Heart left ventricle (tissue), 16 donors: ENCODE measurements around the gene DSCAML1. TPM values are rescaled to one million over a fixed set of nuclear protein-coding genes. Genes with fewer than 3 reads are reported as not detected.

Source experiments
- ATAC-seq, 4 donors: fragments of 200-7000 bp; cut with Tn5 transposase; one replicate each; pipeline ENCODE4 v1.9.1; 2020 to 2022; ENCODE audit warnings: moderate library complexity in 4 of 4, mild to moderate bottlenecking in 3 of 4, moderate number of reproducible peaks in 1 of 4
- DNase-seq, 5 donors: peaks; one replicate each; pipeline ENCODE4 v3.0.0-alpha.2; 2020
- H3K27ac ChIP-seq, 12 donors: fragments of 200-600 bp; sonication (generic) in 4 of 12; one replicate each; pipeline versions ENCODE4 v1.5.0 to v1.8.0; 2016 to 2022; ENCODE audit warnings: mild to moderate bottlenecking in 2 of 12
- H3K27me3 ChIP-seq, 9 donors: fragments of 200-600 bp; sonication (generic) in 2 of 9; one replicate each; pipeline versions ENCODE4 v1.5.1 to v1.8.0; 2016 to 2022; ENCODE audit warnings: mild to moderate bottlenecking in 3 of 9
- H3K36me3 ChIP-seq, 9 donors: fragments of 200-600 bp; sonication (generic) in 2 of 9; one replicate each; pipeline versions ENCODE4 v1.5.0 to v1.8.0; 2018 to 2022; ENCODE audit warnings: mild to moderate bottlenecking in 2 of 9
- H3K4me1 ChIP-seq, 12 donors: fragments of 200-600 bp; sonication (generic) in 4 of 12; one replicate each; pipeline versions ENCODE4 v1.5.0 to v1.8.0; 2016 to 2022; ENCODE audit warnings: mild to moderate bottlenecking in 3 of 12
- H3K4me3 ChIP-seq, 12 donors: fragments of 200-600 bp; sonication (generic) in 4 of 12; one replicate each; pipeline versions ENCODE4 v1.5.0 to v1.8.0; 2017 to 2022; ENCODE audit warnings: mild to moderate bottlenecking in 9 of 12, moderate library complexity in 4 of 12
- H3K9me3 ChIP-seq, 12 donors: fragments of 200-600 bp; sonication (generic) in 4 of 12; one replicate each; pipeline versions ENCODE4 v1.5.0 to v1.8.0; 2016 to 2022; ENCODE audit warnings: mild to moderate bottlenecking in 1 of 12
- POLR2A ChIP-seq, 2 donors: fragments of 450-650 bp; IDR thresholded peaks; one replicate each; pipeline ENCODE4 v1.6.1; 2017; ENCODE audit warnings: antibody characterized with exemption in 2 of 2, mild to moderate bottlenecking in 2 of 2, moderate library complexity in 2 of 2
- WGBS, 4 donors: extraction: QIAGEN DNeasy Blood & Tissue Kit in 2 of 4; methylation state at CpG; one replicate each; pipeline versions ENCODE4 v1.1.5 to v1.1.7; 2013 to 2018; 5-methylcytosine and 5-hydroxymethylcytosine counted together
- intact Hi-C, 10 donors: fragments of 100-400 bp; cut with DNase I; formaldehyde crosslinking; loops; one replicate each; pipeline versions ENCODE4 v1.11.1 to v1.14.2; 2022
- polyA plus RNA-seq, 2 donors: library from polyadenylated mRNA; stranded (reverse); fragments of 200-250 nt; gene quantifications; one replicate each; pipeline ENCODE4 v1.2.3, GENCODE V29; 2013
- total RNA-seq, 9 donors: library from RNA; depleted of rRNA in 2 of 9; stranded (reverse); fragments of >200 nt in 2 of 9; fragmentation: NEBNext Ultra II Directional in 3 of 9; extraction: Animal tissue kit (Norgen Biotek cat#: 25700) in 3 of 9; gene quantifications; one replicate each; pipeline versions ENCODE4 v1.1.0 to v1.2.4, GENCODE V29; 2016 to 2023
- TF ChIP-seq, protein P1 (sequence below), 12 donors: fragments of 200-600 bp; sonication (generic) in 4 of 12; IDR thresholded peaks; one replicate each; pipeline versions ENCODE4 v1.5.0 to v1.8.0; 2018 to 2022; ENCODE audit warnings: antibody characterized with exemption in 12 of 12, mild to moderate bottlenecking in 5 of 12
- donor health status: ischemic (EF 13 %, LVEDD 7.1; RV severe dilation, severe dysfunction).
- donor health status: healthy with polysubstance abuse.
- donor health status: DM: no; HTN: yes; CAD: no.
- donor health status: DM: no; HTN: no; CAD: no.
- donor health status: ischemic (EF 25% LVEDD 6.9; RV normal size, moderate dysfunction).
- donor health status: ischemic (EF 25% LVEDD 5.7; RV mildly dilated, moderate dysfunction).
- donor health status: healthy.
- donor health status: DM: yes; HTN: yes; CAD: no.
- donor health status: ischemic (EF 35%, LVEDD 5.7; RV mildly dilated, moderate dysfunction).
- donor health status: nonischemic (EF 11% LVEDD 7.7; RV severe dilation, severe dysfunction).
- donor health status: DM: yes; HTN: yes; CAD: no.
- donor health status: PGD.
- donor health status: ischemic (EF 29% LVEDD 5.4; RV normal size, mild dysfunction).
- donor health status: nonischemic (EF 23%, LVEDD 6.1; RV moderate dilation, normal function).

The DSCAML1 gene
- total and polyA plus RNA-seq, 11 donors: 0.05 to 1.7 (median 0.76) TPM

DNA sequence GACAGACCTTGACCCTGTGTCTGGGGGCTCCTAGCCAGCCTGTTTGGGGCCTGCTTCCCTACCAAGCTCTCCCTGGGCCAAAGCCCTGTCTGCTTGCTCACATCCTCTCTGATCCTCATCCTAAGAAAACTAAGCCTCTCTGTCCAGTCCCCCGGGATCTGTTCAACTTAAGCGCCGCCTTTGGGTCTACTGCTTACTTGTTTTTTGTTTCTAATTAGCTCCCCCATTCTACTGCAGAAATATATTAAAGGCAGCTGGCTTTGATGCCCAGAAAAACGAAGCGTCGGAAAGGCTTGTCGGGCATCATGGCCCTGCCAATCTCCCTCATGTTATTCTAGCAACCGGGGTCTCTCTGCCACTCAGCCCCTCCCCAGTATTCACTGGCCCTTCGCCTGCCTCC is 3.4 kb downstream of the DSCAML1 start:
- no peak for DNase-seq
- peaks cover 19 to 53% (median 30%) of the 10 kb centered on the region in 9 donors for H3K27me3 ChIP-seq
- no peak for ATAC-seq
- intact Hi-C loops: no loop called here
- H3K9me3 ChIP-seq: no peaks in the 10 kb centered on the region
- H3K4me1 ChIP-seq: peaks cover 7 to 23% (median 16%) of the 10 kb centered on the region in 12 donors
- TF ChIP-seq, protein P1, sequence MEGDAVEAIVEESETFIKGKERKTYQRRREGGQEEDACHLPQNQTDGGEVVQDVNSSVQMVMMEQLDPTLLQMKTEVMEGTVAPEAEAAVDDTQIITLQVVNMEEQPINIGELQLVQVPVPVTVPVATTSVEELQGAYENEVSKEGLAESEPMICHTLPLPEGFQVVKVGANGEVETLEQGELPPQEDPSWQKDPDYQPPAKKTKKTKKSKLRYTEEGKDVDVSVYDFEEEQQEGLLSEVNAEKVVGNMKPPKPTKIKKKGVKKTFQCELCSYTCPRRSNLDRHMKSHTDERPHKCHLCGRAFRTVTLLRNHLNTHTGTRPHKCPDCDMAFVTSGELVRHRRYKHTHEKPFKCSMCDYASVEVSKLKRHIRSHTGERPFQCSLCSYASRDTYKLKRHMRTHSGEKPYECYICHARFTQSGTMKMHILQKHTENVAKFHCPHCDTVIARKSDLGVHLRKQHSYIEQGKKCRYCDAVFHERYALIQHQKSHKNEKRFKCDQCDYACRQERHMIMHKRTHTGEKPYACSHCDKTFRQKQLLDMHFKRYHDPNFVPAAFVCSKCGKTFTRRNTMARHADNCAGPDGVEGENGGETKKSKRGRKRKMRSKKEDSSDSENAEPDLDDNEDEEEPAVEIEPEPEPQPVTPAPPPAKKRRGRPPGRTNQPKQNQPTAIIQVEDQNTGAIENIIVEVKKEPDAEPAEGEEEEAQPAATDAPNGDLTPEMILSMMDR (IDR thresholded peaks at IDR 0.05): no peak
- no peak for TF ChIP-seq POLR2A (IDR thresholded peaks at IDR 0.05)
- H3K27ac ChIP-seq: no peak overlapping the region
- no peaks in the 10 kb centered on the region for H3K36me3 ChIP-seq
- WGBS, 4 donors: 92 to 95% (median 94%) methylated on average over 9 of the region's 9 CpGs
- H3K4me3 ChIP-seq: no peak overlapping the region

DNA sequence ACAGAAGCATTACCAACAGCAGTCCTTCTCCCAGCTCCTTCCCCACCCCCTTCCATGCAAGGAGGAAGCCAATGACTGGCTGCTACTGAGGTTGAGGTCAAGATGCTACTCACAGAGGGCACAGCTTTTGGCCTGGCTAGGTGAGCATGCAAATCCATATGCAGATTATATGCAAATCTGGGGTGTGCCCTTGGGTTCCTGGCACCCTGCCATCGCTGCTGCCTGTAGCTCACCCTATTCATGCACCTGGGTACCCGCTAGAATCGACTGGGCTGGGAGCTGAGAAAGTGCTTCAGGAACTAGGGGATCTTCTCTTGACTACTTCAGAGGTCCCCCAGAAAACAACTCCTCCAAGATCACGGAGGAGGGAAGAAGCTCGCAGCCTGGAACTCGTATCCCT is 4.0 kb downstream of the DSCAML1 start:
- Histone ChIP-seq H3K36me3 (no peaks in the 10 kb centered on the region), H3K4me3 (no peak overlapping the region), H3K9me3 (no peaks in the 10 kb centered on the region), H3K27me3 (peaks cover 19 to 53% (median 30%) of the 10 kb centered on the region in 9 donors), H3K4me1 (peaks cover 7 to 23% (median 16%) of the 10 kb centered on the region in 12 donors), H3K27ac (no peak overlapping the region)
- no peak for DNase-seq
- 90 to 92% (median 91%) methylated on average over 4 to 6 of the region's 6 CpGs for WGBS, 4 donors
- intact Hi-C loops: no loop called here
- no peak for ATAC-seq
- TF ChIP-seq, protein P1 (IDR thresholded peaks at IDR 0.05): no peak
- no peak for TF ChIP-seq POLR2A (IDR thresholded peaks at IDR 0.05)

DNA sequence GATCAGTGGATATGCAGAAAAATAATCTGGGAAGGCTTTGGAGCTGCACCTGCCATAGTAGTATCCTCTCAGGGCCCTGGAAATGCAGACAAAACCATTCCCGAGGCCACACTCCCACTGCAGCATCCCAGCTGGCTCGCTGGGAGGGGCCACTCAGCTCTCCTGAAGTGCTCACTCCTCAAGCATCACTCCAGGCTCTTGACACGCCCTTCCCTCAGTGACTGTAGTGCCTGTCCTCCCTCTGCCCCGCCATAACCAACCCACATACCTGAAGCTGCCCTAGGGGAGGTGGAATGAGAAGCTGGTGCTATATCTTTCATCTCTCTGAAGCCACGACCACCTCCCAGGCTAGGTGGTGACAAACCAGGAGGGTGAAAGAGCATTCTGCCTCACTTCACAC is 4.8 kb downstream of the DSCAML1 start:
- intact Hi-C loops: no loop called here
- TF ChIP-seq, protein P1 (IDR thresholded peaks at IDR 0.05): no peak
- no peak for TF ChIP-seq POLR2A (IDR thresholded peaks at IDR 0.05)
- Histone ChIP-seq H3K36me3 (no peaks in the 10 kb centered on the region), H3K4me3 (no peak overlapping the region), H3K9me3 (no peaks in the 10 kb centered on the region), H3K4me1 (peaks cover 7 to 21% (median 15%) of the 10 kb centered on the region in 12 donors), H3K27me3 (peaks cover 19 to 46% (median 30%) of the 10 kb centered on the region in 9 donors), H3K27ac (no peak overlapping the region)
- 86 to 95% (median 93%) methylated on average over 5 of the region's 5 CpGs for WGBS, 4 donors
- ATAC-seq: no peak
- no peak for DNase-seq

DNA sequence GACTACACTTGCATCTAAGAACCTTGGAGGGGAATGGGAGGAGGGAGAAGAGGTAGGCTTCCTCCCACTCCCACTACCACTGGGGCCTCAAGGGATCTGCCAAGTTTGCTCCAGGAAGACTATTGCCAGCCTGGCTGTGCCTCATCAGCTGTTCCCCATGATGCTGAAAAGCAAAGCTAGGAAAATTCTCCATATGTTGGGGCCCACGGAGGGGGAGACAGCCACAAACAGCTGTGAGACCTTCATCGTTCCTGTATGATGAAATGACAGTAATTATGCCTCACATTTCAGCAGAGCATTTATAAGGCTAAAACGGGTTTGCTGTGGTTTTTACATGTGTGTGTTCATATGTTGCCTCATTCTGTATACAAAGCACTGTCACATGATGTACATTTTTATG is 6.7 kb downstream of the DSCAML1 start:
- Histone ChIP-seq H3K4me1 (peaks cover 0 to 1% (median 0%) of the 10 kb centered on the region in 12 donors), H3K36me3 (no peaks in the 10 kb centered on the region), H3K4me3 (no peak overlapping the region), H3K27ac (no peak overlapping the region), H3K9me3 (no peaks in the 10 kb centered on the region), H3K27me3 (peaks cover 4 to 27% (median 11%) of the 10 kb centered on the region in 9 donors)
- ATAC-seq (no peak), DNase-seq (no peak)
- intact Hi-C loops: no loop called here
- 69 to 92% (median 78%) methylated on average over 3 of the region's 3 CpGs for WGBS, 4 donors
- TF ChIP-seq, protein P1 (IDR thresholded peaks at IDR 0.05): no peak
- no peak for TF ChIP-seq POLR2A (IDR thresholded peaks at IDR 0.05)
